Loucy (cell line): Measurements from ENCODE around the gene GABRR3.

Source experiments
- H2AFZ ChIP-seq: fragments of 200-600 bp; sonication (generic); 2 replicates; pipeline ENCODE4 v1.6.0; 2016; ENCODE audit warnings: antibody characterized with exemption, mild to moderate bottlenecking, low read length, moderate library complexity
- H3F3A ChIP-seq: fragments of 200-600 bp; 2 replicates; pipeline ENCODE4 v1.6.0; 2016; ENCODE audit warnings: antibody characterized with exemption, low read depth, mild to moderate bottlenecking
- H3K27me3 ChIP-seq: fragments of 200-600 bp; sonication (generic); 2 replicates; pipeline ENCODE4 v1.6.1; 2014; ENCODE audit warnings: low read length, mild to moderate bottlenecking; ENCODE audit not compliant: insufficient read depth, poor library complexity, severe bottlenecking
- H3K36me3 ChIP-seq: fragments of 200-600 bp; sonication (generic); 2 replicates; pipeline ENCODE4 v1.6.1; 2016; ENCODE audit warnings: low read length; ENCODE audit not compliant: insufficient read depth
- H3K4me1 ChIP-seq: fragments of 200-600 bp; sonication (generic); 2 replicates; pipeline ENCODE4 v1.5.1; 2014; ENCODE audit warnings: low read length, mild to moderate bottlenecking; ENCODE audit not compliant: insufficient read depth, poor library complexity, severe bottlenecking
- H3K4me2 ChIP-seq: fragments of 200-600 bp; sonication (generic); 2 replicates; pipeline ENCODE4 v1.6.0; 2014; ENCODE audit warnings: antibody characterized with exemption, low read length, low read depth, mild to moderate bottlenecking; ENCODE audit not compliant: poor library complexity, severe bottlenecking
- H3K4me3 ChIP-seq: fragments of 200-600 bp; sonication (generic); 2 replicates; pipeline ENCODE4 v1.5.1; 2014; ENCODE audit warnings: low read length, mild to moderate bottlenecking, mixed read lengths; ENCODE audit not compliant: poor library complexity, severe bottlenecking
- H3K79me2 ChIP-seq: fragments of 200-600 bp; sonication (generic); 2 replicates; pipeline ENCODE4 v1.6.1; 2014; ENCODE audit warnings: low read length; ENCODE audit not compliant: insufficient read depth
- H3K9ac ChIP-seq: fragments of 200-600 bp; sonication (generic); 2 replicates; pipeline ENCODE4 v1.6.0; 2014; ENCODE audit warnings: mild to moderate bottlenecking, low read depth, low read length, moderate library complexity; ENCODE audit not compliant: poor library complexity, severe bottlenecking
- H3K9me2 ChIP-seq: fragments of 200-600 bp; sonication (generic); replicated peaks from 2 replicates; pipeline ENCODE4 v1.6.1; 2016; ENCODE audit warnings: low read depth, low read length, mixed read lengths
- H3K9me3 ChIP-seq: fragments of 200-600 bp; sonication (generic); 2 replicates; pipeline ENCODE4 v1.6.1; 2014; ENCODE audit warnings: mild to moderate bottlenecking, antibody characterized with exemption, low read length, low read depth; ENCODE audit not compliant: insufficient read depth
- H4K20me1 ChIP-seq: fragments of 200-600 bp; sonication (generic); 2 replicates; pipeline ENCODE4 v1.6.0; 2014; ENCODE audit warnings: antibody characterized with exemption, low read length, mild to moderate bottlenecking; ENCODE audit not compliant: insufficient read depth, poor library complexity, severe bottlenecking
- CTCF ChIP-seq: fragments of 200-600 bp; sonication (generic); conservative IDR thresholded peaks from 2 replicates; pipeline ENCODE4 v1.5.1; 2014; ENCODE audit warnings: mild to moderate bottlenecking, antibody characterized with exemption, low read length
- EZH2phosphoT487 ChIP-seq: fragments of 200-600 bp; IDR thresholded peaks from 2 replicates; pipeline ENCODE4 v1.6.1; 2018; ENCODE audit warnings: antibody characterized with exemption, mild to moderate bottlenecking, moderate library complexity, borderline replicate concordance

The GABRR3 gene

DNA sequence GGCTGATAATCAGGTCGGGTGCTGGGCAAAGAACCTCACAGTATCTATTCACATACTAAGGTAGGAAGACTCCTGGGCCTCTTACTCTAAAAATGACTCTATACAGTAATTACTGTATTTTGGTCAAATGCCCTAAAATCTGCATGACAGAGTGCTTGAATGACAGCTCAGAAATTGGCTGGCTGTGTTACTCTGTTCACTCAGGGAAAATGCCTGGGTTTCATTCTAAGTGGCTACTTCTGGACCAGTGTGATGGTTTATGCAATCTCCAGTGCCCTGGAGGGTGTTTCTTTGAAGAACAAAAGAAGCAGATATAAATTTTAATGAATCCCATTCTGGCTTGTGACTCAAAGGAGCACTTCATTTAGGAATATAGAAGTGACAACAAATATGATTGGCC lies 2.2 kb downstream of the GABRR3 start:
- no peaks in the 10 kb centered on the region for H3K9me2 ChIP-seq
- no peaks in the 10 kb centered on the region for H3K79me2 ChIP-seq
- no peak overlapping the region for H3K9ac ChIP-seq
- no peaks in the 10 kb centered on the region for H3K36me3 ChIP-seq
- H3K9me3 ChIP-seq = no peaks in the 10 kb centered on the region
- H3F3A ChIP-seq = no peaks in the 10 kb centered on the region
- TF ChIP-seq EZH2phosphoT487 (no peak), CTCF (no peak)
- H3K4me3 ChIP-seq = no peak overlapping the region
- H3K27me3 ChIP-seq = no peaks in the 10 kb centered on the region
- H3K4me2 ChIP-seq = no peak overlapping the region
- H3K4me1 ChIP-seq = peaks cover 10% of the 10 kb centered on the region
- H2AFZ ChIP-seq = no peak overlapping the region
- H4K20me1 ChIP-seq = no peaks in the 10 kb centered on the region

DNA sequence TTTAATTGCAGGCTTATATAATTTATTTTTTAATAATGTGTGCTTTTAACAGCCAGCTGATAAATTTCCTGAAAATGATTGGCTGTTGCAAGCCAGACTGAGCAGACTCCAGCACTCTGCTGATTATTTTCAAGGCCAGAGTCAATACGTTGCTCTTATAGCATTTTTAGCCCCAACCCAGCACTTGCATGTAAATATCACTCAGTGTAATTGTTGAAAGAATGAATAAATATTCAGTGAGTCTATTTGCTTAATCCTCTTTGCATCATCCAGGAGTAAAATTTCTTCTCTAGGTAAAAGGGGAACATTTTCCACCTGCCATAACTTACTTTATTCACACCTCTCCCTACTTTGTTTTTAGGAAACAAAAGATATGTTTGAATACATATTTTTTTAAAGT lies 2.9 kb downstream of the GABRR3 start:
- no peaks in the 10 kb centered on the region for H3K9me2 ChIP-seq
- no peaks in the 10 kb centered on the region for H4K20me1 ChIP-seq
- TF ChIP-seq CTCF = no peak
- TF ChIP-seq EZH2phosphoT487 = no peak
- peaks cover 10% of the 10 kb centered on the region for H3K4me1 ChIP-seq
- no peak overlapping the region for H3K4me3 ChIP-seq
- H2AFZ ChIP-seq = no peak overlapping the region
- H3F3A ChIP-seq = no peaks in the 10 kb centered on the region
- H3K9me3 ChIP-seq = no peaks in the 10 kb centered on the region
- no peak overlapping the region for H3K4me2 ChIP-seq
- H3K36me3 ChIP-seq = no peaks in the 10 kb centered on the region
- H3K9ac ChIP-seq = no peak overlapping the region
- H3K27me3 ChIP-seq = no peaks in the 10 kb centered on the region
- no peaks in the 10 kb centered on the region for H3K79me2 ChIP-seq

DNA sequence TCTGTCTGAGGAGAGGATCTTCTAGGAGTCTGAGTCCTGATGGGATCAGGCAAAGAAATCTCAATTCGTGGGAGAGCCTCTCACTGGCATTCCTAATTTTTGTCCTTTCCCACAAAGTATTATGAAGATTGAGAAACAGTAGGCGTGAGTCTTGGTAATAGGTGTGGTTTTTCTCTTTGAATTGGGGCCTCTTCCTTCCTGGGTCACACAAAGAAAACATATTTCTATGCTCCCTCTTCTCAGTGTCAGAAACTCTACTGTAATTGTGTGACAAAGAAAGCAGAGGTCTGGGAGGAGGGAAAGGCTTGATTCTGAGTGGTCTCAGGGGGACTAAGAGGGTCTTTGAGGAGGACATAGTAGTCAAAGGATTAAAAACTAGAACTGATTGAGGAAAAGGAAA lies 6.0 kb downstream of the GABRR3 start:
- Histone ChIP-seq H3K27me3 (no peaks in the 10 kb centered on the region), H3K4me3 (no peak overlapping the region), H2AFZ (peak overlapping the region; percentile 87), H4K20me1 (no peaks in the 10 kb centered on the region), H3K9me2 (no peaks in the 10 kb centered on the region), H3F3A (no peaks in the 10 kb centered on the region), H3K4me2 (peak overlapping the region; percentile 53), H3K9ac (no peak overlapping the region), H3K9me3 (no peaks in the 10 kb centered on the region), H3K79me2 (no peaks in the 10 kb centered on the region), H3K36me3 (no peaks in the 10 kb centered on the region), H3K4me1 (peaks cover 10% of the 10 kb centered on the region)
- no peak for TF ChIP-seq EZH2phosphoT487
- TF ChIP-seq CTCF = no peak
